Measurements from ENCODE around the gene ZNF48.

- TF ChIP-seq CTCF (optimal IDR thresholded peaks at IDR 0.05 in 1 of 3, IDR thresholded peaks at IDR 0.05 in 1 of 3, conservative IDR thresholded peaks at IDR 0.05 in 1 of 3; ENCODE audit: extremely low read depth in 1 of 3, insufficient read depth in 2 of 3, low read length in 3 of 3) = no peak
- TF ChIP-seq EZH2 (IDR thresholded peaks at IDR 0.05; ENCODE audit: low read length) = no peak
These were observed 36.0 kb upstream of the ZNF48 start for GRCh38 chr16:30358990-30359870.
